Lower leg skin (tissue), 4 donors: ENCODE data around the gene CHI3L2. TPM values are rescaled to one million over a fixed set of nuclear protein-coding genes. Genes with fewer than 3 reads are reported as not detected.

Experiments used
- DNase-seq, 2 donors: peaks; one replicate each; pipeline ENCODE4 v3.0.0-alpha.2; 2019; ENCODE audit warnings: low spot score in 2 of 2
- H3K4me3 ChIP-seq: fragments of 200-600 bp; sonication (generic); 2 replicates; pipeline ENCODE4 v1.5.1; 2017; ENCODE audit warnings: mild to moderate bottlenecking, low read depth; ENCODE audit not compliant: poor library complexity, severe bottlenecking
- POLR2A ChIP-seq, 2 donors: fragments of 450-650 bp; IDR thresholded peaks; one replicate each; pipeline ENCODE4 v1.6.1; 2016 to 2017; ENCODE audit warnings: antibody characterized with exemption in 2 of 2, mild to moderate bottlenecking in 1 of 2, moderate library complexity in 1 of 2
- WGBS, 2 donors: methylation state at CpG; one replicate each; pipeline ENCODE4 v1.1.5; 2018; 5-methylcytosine and 5-hydroxymethylcytosine counted together
- intact Hi-C: fragments of 100-400 bp; cut with DNase I; formaldehyde crosslinking; loops from one replicate; pipeline ENCODE4 v1.15.0; 2023; ENCODE audit warnings: low total_unique reads
- total RNA-seq, 4 donors: library from RNA; depleted of rRNA; stranded (reverse); fragments of >200 nt; gene quantifications; one replicate each; pipeline ENCODE4 v1.1.0, GENCODE V29; 2016
- TF ChIP-seq, protein P1 (sequence below), 3 donors: fragments of 450-650 bp; IDR thresholded peaks; one replicate each; pipeline ENCODE4 v1.5.1; 2016; ENCODE audit warnings: antibody characterized with exemption in 3 of 3, mild to moderate bottlenecking in 3 of 3, moderate library complexity in 2 of 3

The CHI3L2 gene
- total RNA-seq, 4 donors from 2014 or later: 2.2 to 15.8 (median 5.5) TPM; not detected in 1

DNA sequence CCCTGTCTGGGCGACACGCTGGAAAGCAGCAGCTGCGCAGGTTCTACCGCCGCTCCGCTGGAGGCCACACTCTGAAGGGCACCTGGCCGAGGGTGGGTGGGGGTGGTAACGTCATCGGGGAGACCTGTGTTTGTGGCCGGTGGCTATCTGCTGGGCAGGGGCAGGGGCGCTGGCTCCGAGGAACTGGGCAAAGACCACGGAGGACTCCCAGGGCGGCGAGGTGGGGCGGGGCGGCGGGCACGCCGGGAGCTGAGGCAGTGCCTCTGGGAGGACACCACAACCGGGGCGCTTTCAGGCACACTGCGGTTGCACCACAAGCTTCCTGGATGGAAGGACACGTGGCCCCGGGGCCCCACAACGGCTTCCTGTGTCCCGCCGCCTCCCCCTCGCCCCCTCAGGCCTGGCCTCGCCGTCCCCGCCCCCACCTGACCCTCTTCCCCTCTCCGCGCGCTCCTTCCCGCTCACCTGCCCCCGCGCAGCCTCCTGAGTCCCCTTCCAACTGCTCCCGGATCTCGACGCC is 23.8 kb upstream of the CHI3L2 start:
- DNase-seq: peak; percentile 70 to 95
- intact Hi-C loops: no loop called here
- H3K4me3 ChIP-seq: peak overlapping the region; percentile 51
- no peak for TF ChIP-seq POLR2A (IDR thresholded peaks at IDR 0.05)
- TF ChIP-seq, protein P1, sequence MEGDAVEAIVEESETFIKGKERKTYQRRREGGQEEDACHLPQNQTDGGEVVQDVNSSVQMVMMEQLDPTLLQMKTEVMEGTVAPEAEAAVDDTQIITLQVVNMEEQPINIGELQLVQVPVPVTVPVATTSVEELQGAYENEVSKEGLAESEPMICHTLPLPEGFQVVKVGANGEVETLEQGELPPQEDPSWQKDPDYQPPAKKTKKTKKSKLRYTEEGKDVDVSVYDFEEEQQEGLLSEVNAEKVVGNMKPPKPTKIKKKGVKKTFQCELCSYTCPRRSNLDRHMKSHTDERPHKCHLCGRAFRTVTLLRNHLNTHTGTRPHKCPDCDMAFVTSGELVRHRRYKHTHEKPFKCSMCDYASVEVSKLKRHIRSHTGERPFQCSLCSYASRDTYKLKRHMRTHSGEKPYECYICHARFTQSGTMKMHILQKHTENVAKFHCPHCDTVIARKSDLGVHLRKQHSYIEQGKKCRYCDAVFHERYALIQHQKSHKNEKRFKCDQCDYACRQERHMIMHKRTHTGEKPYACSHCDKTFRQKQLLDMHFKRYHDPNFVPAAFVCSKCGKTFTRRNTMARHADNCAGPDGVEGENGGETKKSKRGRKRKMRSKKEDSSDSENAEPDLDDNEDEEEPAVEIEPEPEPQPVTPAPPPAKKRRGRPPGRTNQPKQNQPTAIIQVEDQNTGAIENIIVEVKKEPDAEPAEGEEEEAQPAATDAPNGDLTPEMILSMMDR (IDR thresholded peaks at IDR 0.05): no peak
- WGBS, 2 donors: 3 to 7% methylated on average over 11 to 29 of the region's 41 CpGs

DNA sequence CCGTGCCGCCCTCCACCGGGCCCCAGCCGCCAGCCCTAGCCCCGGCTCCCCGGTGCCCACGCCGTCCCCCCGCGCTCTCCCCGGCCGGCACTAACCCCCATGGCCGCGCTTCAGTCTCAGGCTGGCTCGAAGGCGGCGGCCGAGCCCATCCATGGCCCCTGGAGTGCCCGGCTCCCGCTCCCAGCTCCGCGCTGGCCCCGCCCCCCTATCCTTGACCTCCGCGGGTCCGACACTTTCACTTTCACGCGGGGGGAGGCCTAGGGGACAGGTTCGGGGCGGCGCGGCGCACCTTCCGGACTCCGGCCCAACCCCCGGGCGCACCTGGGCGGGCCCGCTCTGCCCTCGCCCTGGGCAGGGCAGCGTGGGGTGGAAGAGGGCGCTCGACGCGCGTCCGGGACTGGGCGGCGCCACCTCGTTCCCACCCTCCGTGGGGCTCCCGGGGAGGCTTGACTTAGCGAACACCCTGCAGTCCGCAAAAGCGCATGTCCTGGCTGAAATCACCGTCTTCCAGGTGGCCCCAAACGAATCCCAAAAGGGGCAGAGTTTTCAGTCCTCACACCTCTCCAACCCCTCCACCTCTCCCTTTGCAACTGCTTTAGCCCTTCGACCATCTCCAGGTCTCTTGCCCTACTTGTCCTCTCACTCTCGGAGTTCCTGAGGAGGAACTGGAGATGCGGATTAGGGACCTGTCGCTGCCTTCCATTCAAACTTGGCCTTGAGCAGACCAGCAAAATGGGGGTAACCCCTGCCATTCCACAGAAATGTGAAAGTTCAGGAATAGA is 23.1 kb upstream of the CHI3L2 start:
- 8 to 10% methylated on average over 26 to 31 of the region's 61 CpGs for WGBS, 2 donors
- peak overlapping the region; percentile 51 for H3K4me3 ChIP-seq
- peak in 1 of 2 donors; percentile 88 for DNase-seq
- TF ChIP-seq, protein P1 (IDR thresholded peaks at IDR 0.05): no peak
- TF ChIP-seq POLR2A (IDR thresholded peaks at IDR 0.05): no peak
- intact Hi-C loops: no loop called here

DNA sequence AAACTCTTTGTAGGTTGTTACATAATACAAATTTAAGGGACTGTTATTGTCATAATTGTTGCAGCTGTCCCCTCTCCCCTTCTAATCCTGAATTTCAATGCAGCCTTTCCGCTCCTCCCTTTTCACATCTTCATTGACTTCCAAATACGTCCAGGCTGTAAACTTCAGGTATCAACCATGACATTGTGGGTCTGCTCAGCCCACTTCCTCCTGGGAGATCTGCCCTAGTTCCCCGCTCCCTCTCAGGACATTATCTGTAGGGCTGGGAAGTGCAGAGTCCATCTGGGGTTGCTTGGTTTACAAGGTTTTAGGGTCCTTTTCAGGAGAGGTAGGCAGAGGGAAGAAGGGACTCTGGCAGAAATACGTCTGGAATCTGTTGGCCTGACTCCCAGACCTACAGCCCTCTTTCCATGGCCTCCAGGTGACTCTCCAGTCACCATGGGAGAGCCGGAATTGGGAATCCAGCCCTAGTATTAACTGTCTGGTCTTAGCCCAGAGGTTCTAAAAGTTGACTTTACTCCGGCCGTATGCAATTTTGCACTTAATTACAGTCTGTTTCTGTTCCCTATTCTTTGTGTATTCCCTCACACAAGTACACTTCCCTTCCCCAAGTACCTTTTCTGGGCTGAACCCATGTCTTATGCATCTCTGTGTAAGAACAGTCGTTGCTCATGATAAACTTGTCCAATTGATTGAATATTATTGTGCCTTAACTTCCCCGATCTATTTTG is 22.4 kb upstream of the CHI3L2 start:
- no peak for DNase-seq

DNA sequence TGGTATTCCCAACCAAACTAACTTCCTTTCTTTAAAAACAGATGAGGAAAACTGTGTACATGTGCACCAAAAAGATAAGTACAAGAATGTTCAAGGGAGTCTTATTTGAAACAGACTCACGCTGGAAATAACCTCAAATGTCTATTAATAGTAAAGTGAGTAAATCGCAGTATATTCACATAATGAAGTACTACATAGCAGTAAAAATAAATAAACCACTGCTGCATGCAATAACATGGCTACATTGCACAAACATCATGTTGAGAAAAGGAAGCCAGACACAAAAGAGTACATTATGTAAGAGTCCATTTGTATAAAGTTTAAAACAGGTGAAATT is 21.8 kb upstream of the CHI3L2 start:
- WGBS, 2 donors: 30 to 45% methylated on average over 2 of the region's 2 CpGs
- intact Hi-C loops: no loop called here
- no peak for DNase-seq
- no peak overlapping the region for H3K4me3 ChIP-seq
- TF ChIP-seq, protein P1 (IDR thresholded peaks at IDR 0.05): no peak
- no peak for TF ChIP-seq POLR2A (IDR thresholded peaks at IDR 0.05)

More for the DNA sequence above, 22.4 kb upstream of the CHI3L2 start:
- no peak for TF ChIP-seq POLR2A (IDR thresholded peaks at IDR 0.05)
- TF ChIP-seq, protein P1 (IDR thresholded peaks at IDR 0.05): no peak
- intact Hi-C loops: no loop called here
- WGBS, 2 donors: 61 to 66% methylated on average over 9 of the region's 9 CpGs
- H3K4me3 ChIP-seq: no peak overlapping the region

DNA sequence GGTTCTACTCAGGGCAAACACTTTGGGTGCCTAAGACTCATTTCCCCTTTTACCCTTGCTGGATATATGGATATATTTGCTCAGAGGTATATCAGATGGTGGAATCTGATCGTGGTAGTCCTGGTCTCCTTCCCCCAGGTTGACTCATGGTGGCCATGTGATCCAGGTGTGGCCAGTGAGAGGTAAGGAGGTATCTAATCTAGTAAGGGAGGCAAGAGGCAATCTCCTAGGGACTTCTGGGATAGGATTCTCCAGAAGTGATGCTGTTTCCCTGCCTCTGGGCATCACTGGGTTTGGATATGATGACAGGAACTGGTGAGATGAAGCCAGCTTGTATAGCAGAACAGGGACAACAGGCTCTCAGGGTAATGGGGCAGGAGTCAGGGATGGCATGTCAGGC is 18.6 kb upstream of the CHI3L2 start:
- no peak overlapping the region for H3K4me3 ChIP-seq
- intact Hi-C loops: no loop called here
- no peak for TF ChIP-seq POLR2A (IDR thresholded peaks at IDR 0.05)
- TF ChIP-seq, protein P1 (IDR thresholded peaks at IDR 0.05): no peak
- no peak for DNase-seq
- 32 to 41% methylated on average over 1 of the region's 1 CpG for WGBS, 2 donors
